GM21381 (cell line): Measurements from ENCODE around the gene AATF.

Experiments
- ATAC-seq: cut with Tn5 transposase; IDR thresholded peaks from one replicate; pipeline ENCODE4 v1.9.1; 2021; ENCODE audit warnings: mild to moderate bottlenecking, moderate library complexity; ENCODE audit not compliant: unreplicated experiment

Gene AATF

DNA sequence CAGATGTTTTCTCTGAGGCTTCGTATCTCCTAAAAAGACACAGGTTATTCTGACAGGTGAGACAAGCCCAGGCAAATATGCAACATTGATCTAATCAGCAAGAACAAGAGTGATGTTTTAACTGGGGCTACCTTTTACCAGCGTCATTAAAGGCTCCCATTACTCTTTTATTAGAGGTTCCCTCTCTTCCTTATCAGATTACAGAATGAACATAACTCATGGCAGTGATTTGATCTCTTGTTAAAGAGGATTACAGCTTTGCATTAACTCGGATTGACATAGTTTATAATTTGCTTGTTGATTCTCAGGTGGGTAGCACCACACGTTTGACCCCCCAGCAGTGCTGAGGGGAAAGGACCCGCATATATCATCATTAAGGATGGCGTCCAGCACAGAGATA lies 90.5 kb downstream of the AATF start:
- ATAC-seq: no peak

DNA sequence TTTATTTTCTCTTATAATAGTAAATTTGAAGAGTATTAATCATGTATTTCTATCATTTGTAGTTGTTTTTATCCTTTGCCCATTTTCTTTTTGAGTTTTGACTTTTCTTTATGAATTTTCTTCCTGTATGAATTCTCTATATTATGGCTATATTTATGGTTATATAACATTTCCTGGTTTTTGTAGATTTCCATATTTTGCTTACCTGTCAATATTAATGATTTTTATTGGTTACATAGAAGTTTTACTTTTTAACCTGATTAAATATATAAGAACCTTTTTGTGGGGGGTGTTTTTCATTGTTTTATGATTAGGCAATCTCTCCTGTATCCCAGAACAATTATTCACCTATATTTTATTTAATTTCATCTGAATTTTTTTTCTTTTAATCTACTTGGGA lies 93.2 kb downstream of the AATF start:
- ATAC-seq: no peak

DNA sequence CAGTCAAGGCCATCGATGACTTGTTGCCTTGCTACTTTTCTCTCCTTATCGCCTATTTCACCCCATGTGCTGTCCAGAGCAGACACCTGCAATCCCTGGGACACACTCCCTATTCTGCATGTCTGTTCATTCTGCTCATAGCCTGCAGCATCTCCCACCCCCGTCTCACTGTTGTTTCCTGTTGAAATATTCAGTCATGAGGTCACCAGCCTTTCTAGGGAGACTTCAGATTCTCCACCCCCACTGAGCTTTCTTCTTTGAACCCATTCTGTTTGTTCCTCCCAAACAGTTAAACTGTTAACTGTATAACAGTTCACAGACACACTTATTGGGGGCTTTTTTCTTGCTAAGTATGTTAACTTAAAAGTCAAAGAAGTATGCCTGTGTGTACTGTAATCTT lies 94.4 kb downstream of the AATF start:
- no peak for ATAC-seq

- ATAC-seq: no peak
These were observed 96.7 kb downstream of the AATF start for GRCh38 chr17:37045351-37045922.

DNA sequence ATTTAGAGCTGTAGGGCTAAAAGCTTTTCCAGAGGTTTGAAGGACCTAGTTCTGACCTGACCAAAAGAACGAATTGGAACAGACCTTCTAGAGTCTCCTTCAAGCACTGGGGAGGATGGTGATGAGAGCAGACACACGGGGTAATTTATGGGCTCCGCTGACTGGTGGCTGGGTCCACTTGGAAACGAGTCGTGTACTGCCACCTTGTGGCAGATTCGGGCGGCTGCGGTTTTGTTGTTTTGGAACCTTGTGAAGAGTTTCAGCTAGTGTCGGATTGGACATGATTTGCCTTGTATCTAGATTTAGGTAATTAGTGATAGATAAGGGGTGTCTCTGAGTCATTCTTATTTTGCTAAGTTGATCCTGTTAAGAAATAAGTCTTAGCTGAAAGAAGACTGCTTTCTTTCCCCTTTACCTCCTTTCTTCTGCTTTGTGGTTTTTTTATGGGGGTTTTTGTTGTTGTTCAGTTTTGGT lies 98.9 kb downstream of the AATF start:
- ATAC-seq: no peak

GRCh38 chr17:37048811-37049210 lies 100.1 kb downstream of the AATF start:
- ATAC-seq: no peak

GRCh38 chr17:37050920-37051319 lies 102.2 kb downstream of the AATF start:
- no peak for ATAC-seq

GRCh38 chr17:37051381-37051780 lies 102.6 kb downstream of the AATF start:
- ATAC-seq: no peak

GRCh38 chr17:37051833-37052232 lies 103.1 kb downstream of the AATF start:
- no peak for ATAC-seq

DNA sequence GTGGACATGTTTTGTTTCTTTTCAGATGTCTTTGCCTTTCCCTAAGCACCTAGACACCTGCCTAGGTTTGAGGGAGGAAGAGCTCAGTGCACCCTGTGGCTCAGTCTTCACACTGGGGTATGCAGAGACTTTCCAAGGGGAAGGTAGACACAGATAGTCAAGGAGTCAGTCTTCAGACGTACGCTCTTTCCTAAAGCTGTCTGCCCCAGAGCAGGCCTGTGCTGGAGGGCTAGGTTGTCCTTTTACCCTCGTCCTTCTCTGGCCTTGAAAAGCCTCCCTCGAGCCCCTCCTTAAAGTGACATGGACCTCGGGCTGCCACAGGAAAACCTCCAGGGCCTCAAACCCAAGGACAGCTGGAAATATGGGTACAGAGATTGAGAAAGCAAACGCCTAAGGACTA lies 103.7 kb downstream of the AATF start:
- ATAC-seq: no peak

DNA sequence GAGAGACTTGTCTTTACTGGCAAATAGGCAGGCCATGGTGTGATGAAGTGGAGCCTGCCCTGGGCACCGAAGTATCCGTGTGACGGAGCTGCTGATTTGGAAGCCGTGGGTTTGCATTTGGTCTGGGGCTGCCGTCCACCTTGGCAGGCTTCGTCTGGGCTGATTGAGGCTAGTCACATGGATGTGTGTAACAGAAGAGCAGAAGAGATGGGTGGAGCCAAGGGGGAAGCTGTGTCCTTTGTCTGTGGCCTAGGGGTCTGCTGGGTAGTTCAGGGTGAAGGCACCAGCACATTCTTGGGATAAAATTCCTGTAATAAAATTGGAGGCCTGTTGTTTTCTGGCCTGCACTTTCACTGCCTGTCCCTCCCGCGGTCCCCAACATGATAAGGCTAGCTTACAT lies 106.1 kb downstream of the AATF start:
- no peak for ATAC-seq

DNA sequence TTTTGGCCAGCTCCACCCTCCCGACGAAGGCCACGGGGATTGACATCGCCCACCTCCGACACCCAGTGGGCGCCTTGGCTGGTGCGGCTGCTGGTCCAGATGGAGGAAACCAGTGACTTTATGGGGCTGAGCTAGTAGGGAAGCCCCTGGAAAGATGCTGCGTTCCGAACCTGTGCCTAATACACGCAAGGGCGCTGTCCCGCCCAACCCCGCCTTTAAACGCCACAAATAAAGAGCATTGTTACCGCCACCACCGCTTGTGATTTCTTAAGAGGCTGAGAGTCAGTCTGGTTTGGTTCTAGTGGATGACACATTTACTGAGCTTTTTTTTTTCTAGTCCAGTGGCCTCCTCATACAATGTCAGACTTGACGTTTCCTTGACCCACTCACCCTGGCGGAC lies 107.9 kb downstream of the AATF start:
- no peak for ATAC-seq

- no peak for ATAC-seq
These were observed 110.7 kb downstream of the AATF start for GRCh38 chr17:37059493-37059892.

- ATAC-seq: no peak
These were observed 111.3 kb downstream of the AATF start for GRCh38 chr17:37060094-37060493.

- ATAC-seq: no peak
These were observed 112.2 kb downstream of the AATF start for GRCh38 chr17:37060928-37061327.

- no peak for ATAC-seq
These were observed 113.3 kb downstream of the AATF start for GRCh38 chr17:37062021-37062420.

DNA sequence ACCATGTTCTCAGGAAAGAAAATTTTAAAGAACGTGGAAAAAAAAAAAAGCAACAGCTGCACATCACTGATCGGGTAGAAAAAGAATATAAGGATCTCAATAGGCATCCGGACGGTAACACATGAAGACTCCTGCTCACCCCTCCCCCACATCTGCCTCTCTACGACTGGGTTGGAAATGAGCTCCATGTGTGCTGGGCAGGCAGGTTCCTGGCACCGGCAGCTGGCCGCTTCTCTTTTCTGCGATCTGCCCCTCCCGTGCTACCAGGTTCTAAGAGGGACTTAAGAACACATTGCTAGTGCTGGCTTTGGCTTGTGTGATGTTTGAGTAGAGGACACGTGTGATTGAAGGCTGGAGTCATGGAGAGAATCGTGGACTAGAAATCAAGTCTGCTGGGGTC lies 115.5 kb downstream of the AATF start:
- ATAC-seq: no peak

GRCh38 chr17:37064956-37065355 lies 116.2 kb downstream of the AATF start:
- no peak for ATAC-seq

DNA sequence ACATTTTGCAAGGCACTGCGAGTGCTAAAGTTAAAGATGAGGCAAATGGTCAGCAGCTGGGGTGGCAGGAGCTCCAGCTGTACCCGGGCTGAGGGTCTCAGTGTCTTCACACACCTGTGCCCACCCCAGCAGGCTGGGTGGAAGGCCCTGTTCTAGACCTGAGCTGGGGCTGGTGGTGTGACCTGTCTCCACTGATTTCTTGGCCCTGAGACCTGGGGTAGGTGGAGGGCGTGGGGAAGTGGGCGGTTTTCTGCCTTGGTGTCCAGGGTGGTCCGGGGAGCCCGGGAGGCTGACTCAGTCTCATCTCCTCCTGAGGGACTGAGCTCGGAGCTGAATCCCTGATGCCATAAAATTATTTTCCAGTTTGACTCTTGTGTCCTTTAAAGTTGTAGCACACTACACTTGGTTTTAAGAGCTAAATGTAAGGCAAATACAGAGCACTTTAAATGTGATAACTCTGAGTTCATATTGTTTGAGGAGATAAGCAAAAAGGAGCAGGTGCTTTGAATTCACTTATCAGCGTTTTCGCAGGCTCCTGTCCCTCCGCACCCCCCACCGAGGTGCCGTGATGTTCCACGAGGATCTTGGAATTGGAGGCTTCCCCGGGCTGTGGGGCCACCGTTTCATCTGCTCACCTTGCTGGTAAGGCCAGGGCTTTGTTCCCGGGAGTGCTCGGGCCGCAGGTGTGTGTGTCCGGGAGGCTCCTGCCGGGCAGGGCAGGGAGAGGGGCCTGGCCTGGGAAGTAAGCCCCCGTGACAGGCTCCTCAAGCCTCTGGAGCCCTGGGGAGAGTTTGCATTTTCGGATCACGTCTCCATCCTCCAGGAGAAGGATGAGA lies 117.0 kb downstream of the AATF start:
- ATAC-seq: no peak

- no peak for ATAC-seq
These were observed 117.8 kb downstream of the AATF start for GRCh38 chr17:37066322-37067255.

DNA sequence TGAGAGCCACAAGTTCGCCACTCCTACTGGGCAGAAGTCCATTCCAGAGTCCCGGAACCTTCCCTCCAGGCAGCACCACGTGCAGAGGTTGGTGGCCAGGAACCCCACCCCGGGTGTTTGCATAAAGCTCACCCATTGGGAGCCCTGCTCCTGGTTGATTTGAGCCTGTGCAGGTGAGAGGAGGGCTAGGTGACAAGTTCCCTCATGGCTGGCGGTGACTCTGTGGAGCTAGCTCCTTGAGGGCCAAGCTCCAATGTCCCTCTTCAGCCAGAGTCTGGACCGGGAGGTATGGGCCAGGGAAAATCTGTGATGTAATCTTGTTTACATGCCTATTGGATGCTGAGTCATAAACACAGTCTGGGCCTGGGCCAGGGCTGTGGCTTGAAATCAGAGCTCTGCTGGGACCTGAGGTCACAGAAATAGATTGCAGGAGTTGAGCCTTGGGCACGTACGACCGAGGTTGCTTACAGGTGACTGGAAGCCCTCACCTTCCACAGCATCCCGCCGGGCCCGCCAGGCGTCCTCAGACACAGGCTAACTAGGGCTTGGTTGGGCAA lies 118.9 kb downstream of the AATF start:
- ATAC-seq: no peak
